Panc1 (cell line): ENCODE results near the gene MORN1. TPM values are rescaled to one million over a fixed set of nuclear protein-coding genes. Genes with fewer than 3 reads are reported as not detected.

Experiments
- ATAC-seq: fragments of 200-7000 bp; cut with Tn5 transposase; 2 replicates; pipeline ENCODE4 v1.9.1; 2020; ENCODE audit warnings: mild to moderate bottlenecking, moderate library complexity
- BruUV-seq: library from RNA; stranded (reverse); fragments of 400-500 nt; replicated peaks from 2 replicates; lab custom pipeline; 2021; lab: Mats Ljungman, UMichigan
- CTCF ChIA-PET: fragments of 300-600 bp; sonication (Branson Sonifier 250); formaldehyde crosslinking; loops from one replicate; lab custom pipeline; 2022; ENCODE audit warnings: antibody characterized with exemption; lab: Charles Lee
- POLR2A ChIA-PET: fragments of 300-600 bp; sonication (Branson Sonifier 250); formaldehyde crosslinking; loops from one replicate; lab custom pipeline; 2022; ENCODE audit warnings: antibody characterized with exemption; lab: Charles Lee
- DNase-seq: peaks from one replicate; pipeline ENCODE4 v3.0.0-alpha.2; 2010; ENCODE audit warnings: low read depth, low spot score
- H3K27ac ChIP-seq: 2 replicates; pipeline ENCODE4 v1.5.1; 2011; ENCODE audit warnings: mild to moderate bottlenecking, low read length, inconsistent platforms
- H3K27me3 ChIP-seq: fragments of 200-500 bp; sonication (Bioruptor generic); 2 replicates; pipeline ENCODE4 v1.6.0; 2014; ENCODE audit warnings: low read length, inconsistent platforms; ENCODE audit not compliant: control insufficient read depth, insufficient read depth
- H3K36me3 ChIP-seq: fragments of 200-500 bp; sonication (Bioruptor generic); 2 replicates; pipeline ENCODE4 v1.5.1; 2014; ENCODE audit warnings: inconsistent platforms, mild to moderate bottlenecking, low read length, moderate library complexity; ENCODE audit not compliant: control insufficient read depth, insufficient read depth
- H3K4me1 ChIP-seq: 2 replicates; pipeline ENCODE4 v1.5.1; 2011; ENCODE audit warnings: inconsistent platforms, mild to moderate bottlenecking, low read length, moderate library complexity; ENCODE audit not compliant: control insufficient read depth, insufficient read depth
- H3K4me3 ChIP-seq, 2 experiments: 2 replicates each; pipeline ENCODE4 v1.5.1; 2011 to 2012; ENCODE audit warnings: low read depth in 2 of 2, low read length in 2 of 2, mild to moderate bottlenecking in 2 of 2, inconsistent platforms in 1 of 2, moderate library complexity in 1 of 2
- H3K9me3 ChIP-seq: fragments of 200-500 bp; sonication (Bioruptor generic); 2 replicates; pipeline ENCODE4 v1.5.1; 2014; ENCODE audit warnings: low read depth, mild to moderate bottlenecking, inconsistent platforms, low read length, moderate library complexity; ENCODE audit not compliant: control insufficient read depth, insufficient read depth
- CTCF ChIP-seq: fragments of 450-650 bp; IDR thresholded peaks from 2 replicates; pipeline ENCODE4 v1.5.1; 2017; ENCODE audit warnings: mild to moderate bottlenecking
- POLR2AphosphoS5 ChIP-seq: IDR thresholded peaks from 2 replicates; pipeline ENCODE4 v1.6.1; 2012; ENCODE audit warnings: mild to moderate bottlenecking, low read depth, low read length, moderate library complexity
- REST ChIP-seq, 2 experiments: IDR thresholded peaks; 2 replicates each; pipeline ENCODE4 v1.6.1; 2011 to 2012; ENCODE audit warnings: low read depth in 2 of 2, control low read depth in 1 of 2, low read length in 1 of 2, mild to moderate bottlenecking in 1 of 2, moderate library complexity in 1 of 2; ENCODE audit not compliant: insufficient read depth in 1 of 2
- SIN3A ChIP-seq: IDR thresholded peaks from 2 replicates; pipeline ENCODE4 v1.6.1; 2012; ENCODE audit warnings: low read depth, mild to moderate bottlenecking, low read length, moderate library complexity, borderline replicate concordance; ENCODE audit not compliant: insufficient read depth
- TCF7L2 ChIP-seq: IDR thresholded peaks from 2 replicates; pipeline ENCODE4 v1.6.1; 2011; ENCODE audit warnings: mild to moderate bottlenecking, low read depth, low read length, inconsistent platforms
- in situ Hi-C: cut with HindIII; loops from 2 replicates; pipeline ENCODE4 v1.10.0; 2016; ENCODE audit warnings: low sequenced_read_pairs, low pct_unique_long_range_greater_than_20kb
- intact Hi-C: fragments of 100-400 bp; cut with micrococcal nuclease; formaldehyde crosslinking; loops from one replicate; pipeline ENCODE4 v1.10.0; 2022; ENCODE audit not compliant: unreplicated experiment
- total RNA-seq: library from RNA; stranded (reverse); gene quantifications from one replicate; pipeline ENCODE4 v1.2.1, GENCODE V29; 2021; ENCODE audit not compliant: unreplicated experiment

Gene MORN1
- total RNA-seq, 1 experiment from 2014 or later: 21.3 TPM

GRCh38 chr1:2375923-2376260 lies 15.5 kb downstream of the MORN1 start:
- Histone ChIP-seq H3K4me1 (peaks cover 16% of the 10 kb centered on the region), H3K9me3 (no peaks in the 10 kb centered on the region), H3K4me3 (no peak overlapping the region), H3K27me3 (no peaks in the 10 kb centered on the region), H3K36me3 (no peaks in the 10 kb centered on the region), H3K27ac (no peak overlapping the region)
- no peak for ATAC-seq
- ChIA-PET POLR2A (interaction anchor here (0.6 kb wide), 1 partner anchor 1157 kb away, joined by 3 read pairs; no protein-coding TSS in a partner anchor), CTCF (no interaction called here)
- intact Hi-C loops (no loop called here), in situ Hi-C loops (no loop called here)
- no peak for DNase-seq
- no peak for TF ChIP-seq SIN3A
- no peak for TF ChIP-seq CTCF
- no peak for TF ChIP-seq TCF7L2
- no peak for TF ChIP-seq POLR2AphosphoS5
- no TSS peak for BruUV-seq

- POLR2A ChIA-PET: no interaction called here
Measured at GRCh38 chr1:2375246-2375922, 16.0 kb downstream of the MORN1 start.

More at GRCh38 chr1:2375246-2375922, 16.0 kb downstream of the MORN1 start:
- H3K4me3 ChIP-seq: no peak overlapping the region
- no peaks in the 10 kb centered on the region for H3K9me3 ChIP-seq
- no peaks in the 10 kb centered on the region for H3K27me3 ChIP-seq
- H3K36me3 ChIP-seq: no peaks in the 10 kb centered on the region
- intact Hi-C loops: no loop called here
- peaks cover 16% of the 10 kb centered on the region for H3K4me1 ChIP-seq
- DNase-seq (no peak), ATAC-seq (0 out of 2 replicates have a peak, but pooled peaks have one; percentile 11)
- CTCF ChIA-PET: no interaction called here
- no peak overlapping the region for H3K27ac ChIP-seq
- in situ Hi-C loops: no loop called here
- no peak for TF ChIP-seq REST (IDR thresholded peaks at IDR 0.05; ENCODE audit: insufficient read depth in 1 of 2, low read depth in 2 of 2, low read length in 1 of 2)
- TF ChIP-seq CTCF: no peak
- TF ChIP-seq TCF7L2: no peak
- no peak for TF ChIP-seq SIN3A
- no peak for TF ChIP-seq POLR2AphosphoS5
- BruUV-seq: no TSS peak
